Peyer's patch (tissue), 4 donors: ENCODE results near the gene ATP5MK. TPM values are rescaled to one million over a fixed set of nuclear protein-coding genes. Genes with fewer than 3 reads are reported as not detected.
"Not testable (repeated sequence)": the region's sequence is repeated elsewhere in the genome, so short reads cannot be mapped to it uniquely, and the experiment has no call there.

Experiments
- DNase-seq, 3 donors: peaks; one replicate each; pipeline ENCODE4 v3.0.0-alpha.2; 2017 to 2019
- H3K27ac ChIP-seq, 4 donors: fragments of 200-600 bp; sonication (generic); one replicate each; pipeline ENCODE4 v1.5.1; 2016 to 2019
- H3K27me3 ChIP-seq, 2 donors: fragments of 200-600 bp; sonication (generic); one replicate each; pipeline ENCODE4 v1.5.1; 2019
- H3K36me3 ChIP-seq, 3 donors: fragments of 200-600 bp; sonication (generic); one replicate each; pipeline ENCODE4 v1.5.1; 2016 to 2019
- H3K4me1 ChIP-seq, 4 donors: fragments of 200-600 bp; sonication (generic); one replicate each; pipeline ENCODE4 v1.5.1; 2016 to 2019
- H3K4me3 ChIP-seq, 4 donors: fragments of 200-600 bp; sonication (generic); 1 replicate in 3 of 4; 2 replicates in 1 of 4; pipeline ENCODE4 v1.5.1; 2016 to 2019; ENCODE audit warnings: mild to moderate bottlenecking in 1 of 4
- H3K9me3 ChIP-seq, 4 donors: fragments of 200-600 bp; sonication (generic); one replicate each; pipeline ENCODE4 v1.5.1; 2016 to 2019; ENCODE audit warnings: mild to moderate bottlenecking in 1 of 4
- POLR2A ChIP-seq, 2 donors: fragments of 450-650 bp; IDR thresholded peaks; one replicate each; pipeline ENCODE4 v1.5.1; 2017; ENCODE audit warnings: antibody characterized with exemption in 2 of 2, mild to moderate bottlenecking in 2 of 2, moderate library complexity in 2 of 2
- total RNA-seq, 4 donors: library from RNA; depleted of rRNA; stranded (reverse); fragments of >200 nt; gene quantifications; one replicate each; pipeline ENCODE4 v1.1.0, GENCODE V29; 2016
- TF ChIP-seq, protein P1 (sequence below), 6 experiments: fragments of 450-650 bp in 4 of 6; fragments of 200-600 bp in 2 of 6; sonication (generic) in 1 of 6; IDR thresholded peaks; one replicate each; pipeline ENCODE4 v1.5.1; 2017 to 2019; ENCODE audit warnings: antibody characterized with exemption in 6 of 6, mild to moderate bottlenecking in 3 of 6, moderate library complexity in 1 of 6

ATP5MK gene
- total RNA-seq, 4 donors from 2014 or later: 78.6 to 235 (median 167) TPM

DNA sequence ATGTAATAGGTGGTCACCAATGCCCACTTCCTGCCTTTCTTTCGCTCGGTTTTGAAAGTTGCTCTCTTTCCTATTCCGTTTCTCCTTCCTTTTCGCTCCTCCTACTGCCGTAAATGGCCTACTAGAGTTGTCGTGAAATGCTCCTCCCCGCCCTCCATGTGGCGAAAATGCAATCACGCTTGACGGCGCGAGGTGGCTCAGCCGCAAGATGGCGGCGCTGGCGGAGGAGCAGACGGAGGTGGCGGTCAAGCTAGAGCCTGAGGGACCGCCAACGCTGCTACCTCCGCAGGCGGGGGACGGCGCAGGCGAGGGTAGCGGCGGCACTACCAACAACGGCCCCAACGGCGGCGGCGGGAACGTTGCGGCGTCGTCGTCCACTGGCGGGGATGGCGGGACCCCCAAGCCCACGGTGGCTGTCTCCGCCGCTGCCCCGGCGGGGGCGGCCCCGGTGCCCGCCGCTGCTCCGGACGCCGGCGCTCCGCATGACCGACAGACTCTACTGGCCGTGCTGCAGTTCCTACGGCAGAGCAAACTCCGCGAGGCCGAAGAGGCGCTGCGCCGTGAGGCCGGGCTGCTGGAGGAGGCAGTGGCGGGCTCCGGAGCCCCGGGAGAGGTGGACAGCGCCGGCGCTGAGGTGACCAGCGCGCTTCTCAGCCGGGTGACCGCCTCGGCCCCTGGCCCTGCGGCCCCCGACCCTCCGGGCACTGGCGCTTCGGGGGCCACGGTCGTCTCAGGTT, 28.3 kb downstream of the ATP5MK start, which contains the start of gene TAF5:
Gene TAF5, plus strand, starts transcription at position 195 of the 737 bp plus-strand sequence. Its CDS starts 14 bp downstream, at position 209.
- Histone ChIP-seq H3K4me3 (peak within 1 kb of the TSS; percentile 75 to 98 (median 78)), H3K4me1 (peaks cover 0 to 24% (median 7%) of the 10 kb centered on the region in 4 donors), H3K9me3 (no peaks in the 10 kb centered on the region), H3K36me3 (no peaks in the 10 kb centered on the region), H3K27ac (peak within 1 kb of the TSS; percentile 61 to 96 (median 86)), H3K27me3 (no peaks in the 10 kb centered on the region)
- DNase-seq: peak; percentile 88 to 96 (median 90)
- peak; percentile 75 to 85 for TF ChIP-seq POLR2A (IDR thresholded peaks at IDR 0.05)
- TF ChIP-seq, protein P1, sequence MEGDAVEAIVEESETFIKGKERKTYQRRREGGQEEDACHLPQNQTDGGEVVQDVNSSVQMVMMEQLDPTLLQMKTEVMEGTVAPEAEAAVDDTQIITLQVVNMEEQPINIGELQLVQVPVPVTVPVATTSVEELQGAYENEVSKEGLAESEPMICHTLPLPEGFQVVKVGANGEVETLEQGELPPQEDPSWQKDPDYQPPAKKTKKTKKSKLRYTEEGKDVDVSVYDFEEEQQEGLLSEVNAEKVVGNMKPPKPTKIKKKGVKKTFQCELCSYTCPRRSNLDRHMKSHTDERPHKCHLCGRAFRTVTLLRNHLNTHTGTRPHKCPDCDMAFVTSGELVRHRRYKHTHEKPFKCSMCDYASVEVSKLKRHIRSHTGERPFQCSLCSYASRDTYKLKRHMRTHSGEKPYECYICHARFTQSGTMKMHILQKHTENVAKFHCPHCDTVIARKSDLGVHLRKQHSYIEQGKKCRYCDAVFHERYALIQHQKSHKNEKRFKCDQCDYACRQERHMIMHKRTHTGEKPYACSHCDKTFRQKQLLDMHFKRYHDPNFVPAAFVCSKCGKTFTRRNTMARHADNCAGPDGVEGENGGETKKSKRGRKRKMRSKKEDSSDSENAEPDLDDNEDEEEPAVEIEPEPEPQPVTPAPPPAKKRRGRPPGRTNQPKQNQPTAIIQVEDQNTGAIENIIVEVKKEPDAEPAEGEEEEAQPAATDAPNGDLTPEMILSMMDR (IDR thresholded peaks at IDR 0.05): peak in 1 of 6 experiments; percentile 25

GRCh38 chr10:103367379-103367781, 28.9 kb downstream of the ATP5MK start:
- DNase-seq: peak in 1 of 3 donors; percentile 58
- Histone ChIP-seq H3K27me3 (no peaks in the 10 kb centered on the region), H3K9me3 (no peaks in the 10 kb centered on the region), H3K4me3 (peak overlapping the region; percentile 75 to 98 (median 78)), H3K36me3 (no peaks in the 10 kb centered on the region), H3K27ac (peak overlapping the region; percentile 61 to 96 (median 86)), H3K4me1 (peaks cover 0 to 24% (median 7%) of the 10 kb centered on the region in 4 donors)
- no peak for TF ChIP-seq POLR2A (IDR thresholded peaks at IDR 0.05)
- TF ChIP-seq, protein P1 (IDR thresholded peaks at IDR 0.05): no peak

DNA sequence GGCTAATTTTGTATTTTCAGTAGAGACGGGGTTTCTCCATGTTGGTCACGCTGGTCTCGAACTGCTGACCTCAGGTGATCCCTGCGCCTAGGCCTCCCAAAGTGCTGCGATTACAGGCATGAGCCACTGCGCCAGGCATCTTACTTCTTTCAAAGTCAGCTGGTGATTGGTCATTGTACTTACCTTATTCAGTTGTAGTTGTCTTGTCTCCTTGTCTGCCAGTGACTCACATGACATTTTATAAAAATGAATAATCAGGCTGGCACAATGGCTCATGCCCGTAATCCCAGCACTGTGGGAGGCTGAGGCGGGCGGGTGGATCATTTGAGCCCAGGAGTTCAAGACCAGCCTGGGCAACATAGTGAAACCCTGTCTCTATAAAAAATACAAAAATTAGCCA, 35.5 kb downstream of the ATP5MK start:
- not testable (repeated sequence) for H3K9me3 ChIP-seq, H3K4me1 ChIP-seq, DNase-seq, H3K36me3 ChIP-seq, H3K4me3 ChIP-seq, H3K27me3 ChIP-seq, H3K27ac ChIP-seq

- not testable (repeated sequence) for H3K4me3 ChIP-seq, H3K4me1 ChIP-seq, H3K27me3 ChIP-seq, H3K27ac ChIP-seq, DNase-seq, H3K9me3 ChIP-seq, H3K36me3 ChIP-seq
These were observed 36.8 kb downstream of the ATP5MK start for GRCh38 chr10:103359493-103359892.

- DNase-seq: no peak
- TF ChIP-seq POLR2A (IDR thresholded peaks at IDR 0.05): no peak
- TF ChIP-seq, protein P1 (IDR thresholded peaks at IDR 0.05): no peak
- no peaks in the 10 kb centered on the region for H3K27me3 ChIP-seq
- no peaks in the 10 kb centered on the region for H3K36me3 ChIP-seq
- H3K4me3 ChIP-seq: no peak overlapping the region
- H3K27ac ChIP-seq: no peak overlapping the region
- H3K9me3 ChIP-seq: no peaks in the 10 kb centered on the region
- no peaks in the 10 kb centered on the region for H3K4me1 ChIP-seq
These were observed 40.2 kb downstream of the ATP5MK start for GRCh38 chr10:103355906-103356599.

DNA sequence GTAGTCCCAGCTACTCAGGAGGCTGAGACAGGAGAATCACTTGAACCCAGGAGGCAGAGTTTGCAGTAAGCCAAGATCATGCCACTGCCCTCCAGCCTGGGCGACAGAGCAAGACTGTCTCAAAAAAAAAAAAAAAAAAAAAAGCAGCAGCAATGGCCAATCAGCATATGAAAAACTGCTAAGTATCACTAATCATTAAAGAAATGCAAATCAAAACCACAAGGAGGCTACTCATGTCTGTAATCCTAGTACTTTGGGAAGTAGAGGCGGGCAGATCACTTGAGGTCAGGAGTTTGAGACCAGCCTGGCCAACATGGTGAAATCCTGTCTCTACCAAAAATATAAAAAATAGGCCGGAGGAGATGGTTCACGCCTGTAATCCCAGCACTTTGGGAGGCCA, 41.7 kb downstream of the ATP5MK start:
- H3K9me3 ChIP-seq, H3K4me1 ChIP-seq, H3K4me3 ChIP-seq, DNase-seq, H3K36me3 ChIP-seq, H3K27me3 ChIP-seq, H3K27ac ChIP-seq: not testable (repeated sequence)

GRCh38 chr10:103353281-103353680, 43.0 kb downstream of the ATP5MK start:
- Histone ChIP-seq H3K4me3 (no peak overlapping the region), H3K27me3 (no peaks in the 10 kb centered on the region), H3K4me1 (peaks cover 0 to 7% (median 3%) of the 10 kb centered on the region in 4 donors), H3K36me3 (peaks cover 0 to 2% (median 0%) of the 10 kb centered on the region in 3 donors), H3K27ac (no peak overlapping the region), H3K9me3 (no peaks in the 10 kb centered on the region)
- DNase-seq: no peak
- no peak for TF ChIP-seq POLR2A (IDR thresholded peaks at IDR 0.05)
- TF ChIP-seq, protein P1 (IDR thresholded peaks at IDR 0.05): no peak
